Measurements from ENCODE around the gene PPP1R14C.

- no peak for TF ChIP-seq CTCF (IDR thresholded peaks at IDR 0.05)
- TF ChIP-seq POLR2A (IDR thresholded peaks at IDR 0.05) = no peak
Measured at GRCh38 chr6:150267686-150268561, 125.1 kb downstream of the PPP1R14C start.

All from body of pancreas (tissue), 4 donors.